Activated T-helper 1 cell treated with anti-CD3 and anti-CD28 coated beads, Interleukin-2, amount 50 U/mL, for 16 hours (primary cell): ENCODE data around the gene TBP.
A peak's percentile ranks its signal among the peaks of the same experiment; 100 is the strongest.
"Not testable (repeated sequence)": the region's sequence is repeated elsewhere in the genome, so short reads cannot be mapped to it uniquely, and the experiment has no call there.

Experiments used
- DNase-seq, 2 donors: peaks; one replicate each; pipeline ENCODE4 v3.0.0-alpha.2; 2020; ENCODE audit warnings: low read depth in 1 of 2, low spot score in 1 of 2

TBP gene

GRCh38 chr6:170554013-170554795, at the start of gene TBP:
Gene TBP, plus strand, starts transcription at chr6:170554369. Its CDS starts 2,661 bp downstream, at chr6:170557030.
- DNase-seq, result peak; percentile 94 to 95

DNA sequence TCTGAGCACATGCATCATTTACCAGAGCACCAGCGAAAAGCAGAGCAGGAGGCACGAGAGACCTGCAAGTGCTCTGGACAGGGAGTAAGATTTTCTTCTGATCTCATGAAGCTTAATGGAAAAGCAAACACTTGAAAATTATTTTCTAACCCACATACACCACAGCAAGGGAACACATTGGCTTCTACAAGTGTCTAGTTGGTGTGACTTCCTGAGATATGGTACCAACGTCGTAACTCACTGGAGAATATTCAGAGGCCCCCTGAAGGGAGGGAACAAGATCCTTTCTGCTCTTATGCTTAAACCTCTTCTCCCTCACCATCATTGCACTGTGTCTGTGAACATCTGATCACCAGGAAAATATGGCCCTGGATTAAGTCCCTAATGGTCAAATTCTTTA, 49.7 kb upstream of the TBP start:
- no peak for DNase-seq

- DNase-seq, result no peak
These were observed 48.9 kb upstream of the TBP start for GRCh38 chr6:170505306-170505705.

GRCh38 chr6:170506446-170506845, 47.7 kb upstream of the TBP start:
- DNase-seq, result no peak

- not testable (repeated sequence) for DNase-seq
These were observed 46.4 kb upstream of the TBP start for GRCh38 chr6:170507728-170508127.

- not testable (repeated sequence) for DNase-seq
These were observed 45.9 kb upstream of the TBP start for GRCh38 chr6:170508275-170508674.

DNA sequence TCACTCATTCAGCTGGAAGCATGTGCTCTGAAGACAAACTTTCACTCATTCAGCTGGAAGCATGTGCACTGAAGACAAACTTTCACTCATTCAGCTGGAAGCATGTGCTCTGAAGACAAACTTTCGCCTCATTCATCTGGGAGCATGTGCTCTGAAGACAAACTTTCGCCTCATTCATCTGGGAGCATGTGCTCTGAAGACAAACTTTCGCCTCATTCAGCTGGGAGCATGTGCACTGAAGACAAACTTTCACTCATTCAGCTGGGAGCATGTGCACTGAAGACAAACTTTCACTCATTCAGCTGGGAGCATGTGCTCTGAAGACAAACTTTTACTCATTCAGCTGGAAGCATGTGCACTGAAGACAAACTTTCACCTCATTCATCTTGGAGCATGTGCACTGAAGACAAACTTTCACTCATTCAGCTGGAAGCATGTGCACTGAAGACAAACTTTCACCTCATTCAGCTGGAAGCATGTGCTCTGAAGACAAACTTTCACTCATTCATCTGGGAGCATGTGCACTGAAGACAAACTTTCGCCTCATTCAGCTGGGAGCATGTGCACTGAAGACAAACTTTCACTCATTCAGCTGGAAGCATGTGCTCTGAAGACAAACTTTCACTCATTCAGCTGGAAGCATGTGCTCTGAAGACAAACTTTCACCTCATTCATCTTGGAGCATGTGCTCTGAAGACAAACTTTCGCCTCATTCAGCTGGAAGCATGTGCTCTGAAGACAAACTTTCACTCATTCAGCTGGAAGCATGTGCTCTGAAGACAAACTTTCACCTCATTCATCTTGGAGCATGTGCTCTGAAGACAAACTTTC, 45.1 kb upstream of the TBP start:
- DNase-seq, result not testable (repeated sequence)

- DNase-seq, result no peak
These were observed 44.5 kb upstream of the TBP start for GRCh38 chr6:170509723-170510018.

- DNase-seq, result no peak
These were observed 43.5 kb upstream of the TBP start for GRCh38 chr6:170510631-170511030.

- DNase-seq, result no peak
These were observed 41.9 kb upstream of the TBP start for GRCh38 chr6:170512249-170512648.

DNA sequence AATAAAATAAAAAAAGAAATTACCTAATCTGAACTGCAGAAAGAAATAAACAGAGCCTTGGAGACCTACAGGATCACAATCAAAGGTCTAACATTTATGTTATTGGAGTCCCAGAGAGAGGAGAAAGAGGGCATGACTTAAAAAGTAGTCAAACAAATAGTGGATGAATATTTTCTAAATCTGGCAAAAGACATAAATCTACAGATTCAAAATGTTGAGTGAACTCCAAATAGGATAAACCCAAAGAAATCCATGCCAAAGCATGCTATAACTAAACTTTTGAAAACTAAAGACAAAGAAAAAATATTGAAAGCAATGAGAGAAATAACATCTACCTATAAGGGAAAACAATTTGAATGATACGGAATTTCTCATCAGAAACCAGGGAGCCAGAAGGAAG, 39.3 kb upstream of the TBP start:
- DNase-seq, result no peak

- no peak for DNase-seq
These were observed 37.2 kb upstream of the TBP start for GRCh38 chr6:170516783-170517616.

- no peak for DNase-seq
These were observed 31.5 kb upstream of the TBP start for GRCh38 chr6:170522565-170523183.

DNA sequence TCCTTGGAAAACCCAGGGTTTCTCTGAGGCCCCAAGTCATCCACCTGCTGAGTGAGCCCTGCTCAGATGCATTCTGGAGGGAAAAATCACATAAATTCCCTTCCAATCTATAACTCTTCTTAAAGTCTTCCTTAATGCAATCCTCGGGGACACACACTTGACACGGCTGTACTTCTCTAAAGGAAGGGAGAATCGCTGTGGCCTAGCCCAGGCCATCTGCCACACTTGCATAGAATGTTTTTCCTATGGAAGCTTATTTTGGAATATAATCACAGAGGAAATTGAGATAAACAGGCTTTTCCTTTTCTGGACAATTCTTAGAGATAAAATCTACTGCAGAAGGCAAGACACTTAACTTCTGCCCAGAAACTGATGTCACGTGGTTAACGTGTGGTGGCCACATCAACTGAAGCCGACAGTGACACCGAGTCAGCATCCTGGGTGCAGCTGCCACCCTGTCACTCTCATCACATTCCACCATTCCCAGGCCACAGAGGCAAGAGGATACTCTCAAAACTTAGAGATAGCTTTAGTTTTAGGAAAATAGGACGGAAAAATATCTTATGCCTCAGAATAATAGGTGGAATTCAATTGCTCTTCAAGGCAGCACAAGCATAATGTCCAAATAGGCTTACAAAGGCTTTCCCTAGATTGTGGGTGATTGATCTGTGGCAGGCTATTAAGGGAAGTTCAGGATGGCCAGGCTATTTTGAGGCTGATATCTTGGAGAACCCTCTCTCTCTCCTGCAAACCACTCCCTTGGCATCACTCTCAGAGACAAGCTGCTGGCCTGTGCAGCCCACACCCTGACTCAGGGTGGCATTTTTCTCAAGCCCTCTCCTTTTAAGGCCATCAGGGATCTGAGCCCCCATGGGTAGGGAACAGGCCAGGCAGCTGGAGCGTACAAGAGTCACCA, 30.7 kb upstream of the TBP start:
- DNase-seq, result no peak

- DNase-seq, result no peak
These were observed 30.0 kb upstream of the TBP start for GRCh38 chr6:170524172-170524502.

GRCh38 chr6:170525795-170526194, 28.4 kb upstream of the TBP start:
- DNase-seq, result no peak

DNA sequence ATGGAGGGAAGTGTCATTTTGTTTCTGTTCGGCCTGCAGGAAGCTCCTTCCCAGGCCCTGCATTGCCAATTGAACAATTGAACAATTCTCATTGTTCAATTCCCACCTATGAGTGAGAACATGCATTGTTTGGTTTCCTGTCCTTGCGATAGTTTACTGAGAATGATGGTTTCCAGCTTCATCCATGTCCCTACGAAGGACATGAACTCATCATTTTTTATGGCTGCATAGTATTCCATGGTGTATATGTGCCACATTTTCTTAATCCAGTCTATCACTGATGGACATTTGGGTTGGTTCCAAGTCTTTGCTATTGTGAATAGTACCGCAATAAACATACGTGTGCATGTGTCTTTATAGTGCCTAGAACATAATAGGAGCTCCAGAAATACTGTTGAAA, 26.2 kb upstream of the TBP start:
- not testable (repeated sequence) for DNase-seq

DNA sequence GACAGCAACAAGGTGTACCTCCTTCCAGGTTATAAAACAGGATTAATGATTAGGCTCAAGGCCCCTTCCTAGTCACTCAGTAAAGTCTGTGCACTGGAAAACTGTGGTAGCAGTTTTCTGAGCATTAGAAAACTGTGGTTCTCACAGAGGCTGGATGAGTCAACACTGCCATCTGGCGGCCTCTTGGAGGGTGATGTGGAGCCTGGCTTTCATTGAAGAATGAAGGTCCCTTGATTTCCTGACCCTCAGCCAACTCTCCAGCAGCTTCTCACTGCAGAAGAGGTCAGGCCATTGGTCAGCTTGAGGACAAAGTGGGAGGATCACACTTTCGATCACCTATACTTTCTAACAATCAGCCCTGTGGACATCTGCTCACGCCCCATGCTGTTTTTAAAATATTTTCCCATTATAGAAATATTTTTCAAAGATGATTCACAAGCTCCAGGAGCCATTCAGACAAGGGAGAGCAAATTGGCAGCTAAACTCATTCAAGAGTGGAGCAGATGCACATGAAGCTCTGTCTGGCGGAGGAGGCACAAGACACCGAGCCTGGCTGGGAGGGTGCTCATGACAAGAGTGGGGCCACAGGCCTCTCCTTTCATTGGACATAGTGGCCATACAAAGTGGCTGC, 24.2 kb upstream of the TBP start:
- DNase-seq, result peak; percentile 36 to 41

DNA sequence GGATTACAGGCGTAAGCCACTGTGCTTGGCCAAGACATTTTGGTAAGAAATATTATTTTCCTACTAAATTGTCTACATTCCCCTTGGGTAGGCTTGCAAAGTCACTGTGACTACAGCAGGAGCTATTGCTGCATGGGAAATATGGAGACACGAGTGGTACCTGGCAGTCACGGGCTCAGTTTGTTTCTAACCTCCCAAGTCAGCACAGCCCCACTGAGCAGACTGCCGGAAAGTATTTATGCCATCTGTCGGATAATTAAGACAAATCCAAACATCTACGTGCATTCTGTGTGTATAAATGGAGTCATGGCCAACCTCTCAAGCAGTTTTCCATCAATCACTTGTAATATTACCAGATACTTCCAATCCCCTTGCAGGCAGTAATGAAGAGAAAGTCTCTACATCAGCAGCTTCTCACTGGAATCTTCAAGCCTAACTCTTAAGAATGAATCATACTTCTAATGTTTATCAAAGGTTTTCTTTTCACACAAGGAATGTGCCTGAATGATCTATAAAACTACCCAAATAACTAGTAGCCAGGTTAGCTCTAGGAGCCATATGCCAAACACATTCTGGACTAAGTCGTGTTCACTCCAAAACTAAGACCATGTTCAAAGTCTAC, 21.2 kb upstream of the TBP start:
- DNase-seq, result no peak
